NCI-H1092 (cell line): Measurements from ENCODE around the gene FRG1.
"Not testable (repeated sequence)": the region's sequence is repeated elsewhere in the genome, so short reads cannot be mapped to it uniquely, and the experiment has no call there.

Source experiments
- DNase-seq: peaks from one replicate; lab custom pipeline; 2025; lab: John Stamatoyannopoulos, UW

Gene FRG1

DNA sequence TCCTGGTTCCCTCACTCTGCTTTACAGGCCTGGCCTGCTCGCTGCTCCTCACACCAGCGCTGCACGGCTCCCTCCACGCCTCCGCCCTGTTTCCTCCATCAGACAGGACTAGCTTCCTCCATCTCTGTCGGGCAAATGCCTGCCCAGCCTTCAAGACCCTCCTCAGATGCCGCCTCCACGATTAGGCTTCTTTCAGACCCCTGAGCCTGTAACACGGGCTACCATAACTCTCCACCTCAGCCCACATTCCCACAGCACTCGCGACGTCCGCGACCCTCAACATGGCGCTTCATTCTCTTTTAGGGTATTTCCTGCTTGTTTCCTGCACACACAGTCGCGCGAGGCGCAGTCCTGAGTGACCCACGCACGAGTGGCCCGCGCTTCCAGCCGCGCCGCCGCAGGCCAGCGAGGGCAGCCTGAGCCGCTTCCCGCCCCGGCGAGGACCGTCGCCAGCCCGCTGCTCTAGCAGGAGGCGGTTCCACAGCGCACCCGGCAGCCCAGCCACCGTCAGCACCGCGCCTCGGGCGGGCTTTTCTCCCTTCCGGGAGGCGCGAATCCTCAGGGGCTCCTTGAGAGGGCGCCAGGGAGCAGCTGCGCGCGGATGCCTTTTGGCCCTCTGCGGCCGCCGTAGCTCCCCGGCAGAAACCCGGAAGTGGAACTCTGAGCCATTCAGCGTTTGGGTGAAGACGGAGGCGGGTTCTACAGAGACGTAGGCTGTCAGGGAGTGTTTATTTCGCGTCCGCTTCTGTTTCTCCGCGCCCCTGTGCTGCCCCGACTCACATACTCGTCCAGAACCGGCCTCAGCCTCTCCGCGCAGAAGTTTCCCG, at the start of gene FRG1:
Gene FRG1 (plus strand): TSS at position 695 of the 827 bp plus-strand sequence. CDS start 138 bp downstream, outside the sequence.
- no peak for DNase-seq

DNA sequence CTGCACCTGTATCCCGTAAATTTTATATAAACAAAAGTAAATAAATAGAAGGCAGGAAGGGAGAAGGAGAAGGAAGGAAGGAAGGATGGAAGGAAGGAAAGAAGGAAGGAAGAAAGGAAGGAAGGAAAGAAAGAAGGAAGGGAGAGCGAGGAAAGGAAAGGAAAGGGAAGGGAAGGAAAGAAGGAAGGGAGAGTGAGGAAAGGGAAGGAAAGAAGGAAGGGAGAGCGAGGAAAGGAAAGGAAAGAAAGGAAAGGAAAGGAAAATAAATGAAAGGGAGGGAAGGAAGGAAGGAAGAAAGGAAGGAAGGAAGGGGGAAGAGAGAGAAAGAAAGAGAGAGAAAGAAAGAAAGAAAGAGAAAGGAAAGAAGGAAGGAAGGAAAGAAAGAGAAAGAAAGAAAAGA, 43.0 kb upstream of the FRG1 start:
- no peak for DNase-seq

DNA sequence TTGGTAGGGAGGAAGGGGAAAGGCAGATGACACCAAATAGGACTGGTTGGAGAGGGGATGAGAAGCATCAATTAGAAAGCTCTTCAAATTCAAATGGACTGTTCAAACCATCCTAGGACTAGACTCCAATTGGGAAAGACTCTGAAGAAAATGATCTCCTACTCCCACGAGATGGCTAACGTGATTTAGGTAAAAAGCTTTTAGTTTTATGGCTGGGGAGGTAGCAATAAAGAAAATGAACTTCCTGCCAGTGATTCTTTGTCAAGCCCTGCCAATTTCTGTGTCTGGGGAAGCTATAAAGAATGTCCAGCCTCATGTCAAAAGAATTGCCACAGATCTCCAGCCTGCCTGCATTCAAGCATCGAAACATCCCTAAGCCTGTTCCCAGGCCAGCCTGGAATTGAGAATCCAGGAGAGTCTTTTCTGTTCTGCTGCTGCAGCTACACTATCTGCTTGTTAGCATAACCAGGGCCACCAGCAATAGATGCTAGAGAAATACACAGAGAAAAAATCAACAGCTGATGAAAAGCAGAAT, 41.1 kb upstream of the FRG1 start:
- DNase-seq: not testable (repeated sequence)

DNA sequence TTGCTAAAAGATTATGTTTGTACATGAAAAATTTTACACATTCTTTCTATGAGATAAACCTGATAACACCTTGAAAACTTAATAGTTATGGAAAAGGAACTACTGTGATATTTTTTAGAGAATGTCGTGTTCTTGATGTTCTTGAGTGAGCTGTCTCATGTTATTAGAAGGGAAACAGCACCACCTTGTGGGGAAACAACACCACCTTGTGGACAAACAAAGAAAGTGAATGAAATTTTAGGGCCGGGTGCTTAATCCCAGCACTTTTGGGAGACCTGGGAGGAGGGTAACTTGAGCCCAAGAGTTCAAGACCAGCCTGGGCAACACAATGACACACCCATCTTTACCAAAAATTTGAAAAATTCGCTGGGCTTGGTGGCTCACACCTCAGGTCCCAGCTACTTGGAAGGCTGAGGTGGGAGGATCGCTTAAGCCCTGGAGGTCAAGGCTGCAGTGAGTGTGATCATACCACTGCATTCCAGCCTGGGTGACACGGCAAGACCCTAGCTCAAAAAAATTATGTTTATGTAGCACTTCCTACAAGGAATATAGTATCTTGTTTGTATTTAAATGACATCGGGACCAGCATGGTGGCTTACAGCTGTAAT, 36.1 kb upstream of the FRG1 start:
- not testable (repeated sequence) for DNase-seq

DNA sequence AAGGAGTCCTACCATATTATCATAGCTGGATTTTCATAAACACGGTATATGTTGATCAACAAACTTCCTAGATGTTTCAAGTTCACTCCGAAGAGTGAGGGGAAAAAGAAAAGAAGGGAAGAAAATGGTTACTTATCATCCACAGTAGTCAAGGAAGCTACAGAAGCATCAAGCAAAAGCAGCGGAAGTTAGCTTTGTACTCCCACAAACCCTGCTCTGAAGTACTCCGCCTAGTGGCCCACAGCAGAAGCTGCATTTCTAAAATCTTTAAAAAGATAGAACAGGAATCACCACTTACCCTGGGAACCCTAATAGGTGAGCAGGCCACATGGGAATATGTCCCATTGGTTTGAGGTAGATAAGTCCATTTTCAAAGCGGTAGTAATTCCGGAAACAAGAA, 28.5 kb upstream of the FRG1 start:
- DNase-seq: no peak

DNA sequence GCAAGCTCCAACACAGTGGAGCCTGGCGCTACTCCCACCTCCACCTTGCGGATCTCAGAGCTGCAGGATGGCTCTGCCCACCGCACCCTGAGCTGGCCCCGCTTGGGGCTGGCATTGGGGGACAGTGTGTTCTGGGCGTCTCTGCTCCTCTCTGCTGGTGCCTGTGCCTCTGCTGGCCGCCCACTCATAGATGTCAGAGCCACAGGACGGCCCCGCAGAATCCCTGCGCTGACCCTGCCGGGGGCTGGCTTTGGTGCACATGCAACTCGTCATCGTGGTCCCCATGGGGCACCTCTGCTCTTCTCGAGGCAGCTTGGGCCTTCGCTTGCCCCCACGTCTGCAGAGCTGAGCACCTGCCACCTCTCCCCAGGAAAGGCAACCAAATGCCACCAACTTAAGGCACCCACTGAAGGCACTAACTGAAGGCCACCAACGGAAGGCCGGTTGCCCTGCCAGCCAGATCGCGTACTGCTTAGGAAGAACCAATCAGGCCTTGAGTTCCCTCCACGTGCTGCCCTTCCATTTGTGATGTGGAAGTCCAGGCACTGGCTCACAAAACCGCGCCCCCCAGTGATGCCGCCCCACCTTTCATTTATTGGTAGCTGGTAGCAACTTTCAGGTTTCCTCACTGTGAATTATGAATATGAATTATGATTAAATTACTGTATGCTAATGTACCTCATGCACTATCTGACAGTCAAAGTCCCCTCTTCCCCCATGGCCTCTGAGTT, 23.3 kb upstream of the FRG1 start:
- no peak for DNase-seq

DNA sequence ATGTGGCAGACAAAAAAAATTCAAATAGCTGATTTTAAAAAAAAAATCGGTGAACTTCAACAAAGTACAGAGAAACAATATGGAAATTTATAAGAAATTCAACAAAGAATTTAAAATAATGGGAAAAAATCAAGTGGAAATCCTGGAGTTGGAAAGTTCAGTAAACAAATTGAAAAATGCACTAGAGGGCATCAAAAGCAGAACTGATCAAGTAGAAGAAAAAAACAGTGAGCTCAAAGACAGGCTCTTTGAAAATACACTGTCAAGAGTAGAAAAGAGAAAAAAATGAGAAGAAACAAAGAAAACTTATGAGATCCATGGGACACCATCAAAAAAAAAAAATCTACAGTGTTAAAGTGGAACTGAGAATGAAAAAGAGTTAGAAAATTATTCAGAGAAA, 19.6 kb upstream of the FRG1 start:
- no peak for DNase-seq

DNA sequence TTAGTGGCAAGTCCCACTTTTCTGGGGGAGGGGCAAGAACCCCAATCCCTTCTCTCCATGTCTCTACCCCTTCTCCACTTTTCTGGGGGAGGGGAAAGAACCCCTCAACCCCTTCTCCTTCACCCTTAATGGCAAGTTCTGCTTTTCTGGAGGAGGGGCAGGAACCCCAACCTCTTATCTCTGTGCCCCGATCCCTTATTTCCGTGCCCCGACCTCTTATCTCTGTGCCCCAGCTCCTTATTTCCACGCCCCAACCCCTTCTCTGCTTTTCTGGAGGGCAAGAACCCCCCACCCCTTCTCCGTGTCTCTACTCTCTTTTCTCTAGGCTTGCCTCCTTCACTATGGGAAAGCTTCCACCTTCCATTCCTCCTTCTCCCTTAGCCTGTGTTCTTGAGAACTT, 13.9 kb upstream of the FRG1 start:
- DNase-seq: not testable (repeated sequence)

DNA sequence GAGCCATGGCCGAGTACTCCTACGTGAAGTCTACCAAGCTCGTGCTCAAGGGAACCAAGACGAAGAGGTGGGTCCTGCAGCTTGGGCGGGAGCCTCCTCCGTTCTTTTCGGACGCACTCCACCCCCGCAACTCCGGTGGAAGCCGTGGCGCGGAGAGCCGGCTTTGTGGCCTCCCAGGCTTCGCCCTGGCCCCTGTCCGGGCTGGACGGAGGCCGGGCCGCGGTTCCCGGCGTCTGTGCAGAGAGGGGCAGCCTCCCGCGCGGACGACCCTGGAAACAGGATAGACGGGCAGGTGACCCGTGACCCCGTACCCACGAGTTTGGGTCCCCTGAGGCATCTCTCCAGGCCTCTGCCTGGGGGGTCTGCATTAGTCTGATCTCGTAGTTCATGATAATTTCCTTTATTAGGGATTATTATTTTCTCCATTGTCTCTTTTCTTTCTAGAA, 356 bp downstream of the FRG1 start:
- no peak for DNase-seq

DNA sequence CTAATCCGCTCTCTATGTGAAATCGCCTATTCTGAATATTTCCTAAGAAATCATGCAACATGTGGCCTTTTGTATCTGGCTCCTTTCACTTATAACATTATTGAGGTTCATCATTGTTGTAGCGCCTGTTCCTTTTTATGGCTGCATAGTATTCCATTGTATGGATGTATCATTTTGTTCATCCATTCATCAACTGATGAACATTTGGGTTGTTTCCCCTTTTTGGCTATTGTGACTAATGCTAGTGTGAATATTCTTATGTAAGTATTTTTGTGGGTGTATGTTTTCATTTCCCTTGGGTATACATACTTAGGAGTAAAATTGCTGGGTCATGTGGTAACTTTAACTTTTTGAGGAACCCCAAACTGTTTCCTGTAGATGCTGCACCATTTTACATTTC, 1.7 kb downstream of the FRG1 start:
- DNase-seq: not testable (repeated sequence)

DNA sequence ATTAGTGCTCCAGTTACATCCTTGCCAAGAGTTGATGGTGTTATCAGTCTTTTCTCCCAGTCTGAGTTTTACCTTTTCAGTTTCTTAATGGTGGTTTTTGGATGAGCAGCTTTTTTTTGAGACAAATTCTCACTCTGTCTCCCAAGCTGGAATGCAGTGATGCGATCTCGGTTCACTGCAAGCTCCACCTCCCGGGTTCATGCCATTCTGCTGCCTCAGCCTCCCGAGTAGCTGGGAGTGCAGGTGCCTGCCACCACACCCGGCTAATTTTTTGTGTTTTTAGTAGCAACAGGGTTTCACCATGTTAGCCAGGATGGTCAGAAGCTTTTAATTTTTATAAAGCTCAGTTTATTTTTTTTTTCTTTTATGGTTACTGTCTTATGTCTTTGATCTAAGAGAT, 3.4 kb downstream of the FRG1 start:
- DNase-seq: not testable (repeated sequence)

DNA sequence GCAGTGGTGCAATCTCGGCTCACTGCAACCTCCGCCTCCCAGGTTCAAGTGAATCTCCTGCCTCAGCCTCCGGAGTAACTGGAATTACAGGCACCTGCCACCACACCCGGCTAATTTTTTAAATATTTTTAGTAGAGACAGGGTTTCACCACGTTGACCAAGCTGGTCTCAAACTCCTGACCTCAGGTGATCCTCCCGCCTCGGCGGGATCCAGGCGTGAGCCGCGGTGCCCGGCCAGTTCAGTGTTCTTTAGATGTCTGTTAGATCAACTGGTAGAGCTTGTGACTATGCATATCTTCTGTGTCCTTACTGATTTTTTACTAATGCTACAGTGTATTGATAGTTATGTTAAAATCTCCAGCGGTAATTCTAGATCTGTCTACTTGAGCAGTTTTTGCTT, 6.2 kb downstream of the FRG1 start:
- DNase-seq: not testable (repeated sequence)

DNA sequence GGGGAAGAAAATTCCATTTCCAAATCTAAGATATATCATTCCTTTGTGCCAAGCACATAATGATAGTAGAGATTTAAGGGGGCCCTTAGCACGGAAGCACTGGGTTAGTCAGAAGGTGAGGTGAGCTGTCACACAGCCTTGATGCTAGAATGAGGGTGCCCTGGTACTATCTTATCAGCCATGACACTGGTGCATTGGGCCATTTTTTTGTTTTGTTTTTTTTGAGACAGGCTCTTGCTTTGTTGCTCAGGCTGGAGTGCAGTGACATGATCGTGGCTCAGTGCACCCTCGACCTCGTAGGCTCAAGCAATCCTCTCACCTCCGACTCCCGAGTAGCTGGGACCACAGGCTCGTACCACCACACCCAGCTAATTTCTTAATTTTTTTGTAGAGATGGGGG, 7.8 kb downstream of the FRG1 start:
- not testable (repeated sequence) for DNase-seq

DNA sequence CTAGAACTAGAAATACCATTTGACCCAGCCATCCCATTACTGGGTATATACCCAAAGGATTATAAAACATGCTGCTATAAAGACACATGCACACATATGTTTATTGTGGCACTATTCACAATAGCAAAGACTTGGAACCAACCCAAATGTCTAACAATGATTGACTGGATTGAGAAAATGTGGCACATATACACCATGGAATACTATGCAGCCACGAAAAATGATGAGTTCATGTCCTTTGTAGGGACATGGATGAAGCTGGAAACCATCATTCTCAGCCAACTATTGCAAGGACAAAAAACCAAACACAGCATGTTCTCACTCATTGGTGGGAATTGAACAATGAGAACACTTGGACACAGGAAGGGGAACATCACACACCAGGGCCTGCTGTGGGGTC, 28.6 kb downstream of the FRG1 start:
- not testable (repeated sequence) for DNase-seq

DNA sequence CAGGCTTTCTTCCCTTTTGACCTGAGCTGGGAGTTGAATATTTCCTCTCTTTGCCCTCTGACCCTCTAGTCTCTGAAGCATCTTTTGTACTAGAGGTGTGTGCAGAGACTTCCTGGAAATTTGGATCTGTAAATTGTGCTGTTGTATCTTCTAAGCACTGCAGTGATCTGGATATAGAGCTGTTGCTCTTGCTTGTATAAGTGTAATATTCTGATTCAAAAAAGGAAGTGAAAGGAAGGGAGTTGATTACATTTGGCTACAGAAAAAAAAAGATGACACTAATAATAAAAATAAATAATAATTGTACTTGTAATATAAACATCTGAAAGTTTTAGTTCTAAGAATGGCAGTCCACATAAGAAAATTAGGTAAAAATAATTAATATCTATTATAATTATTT, 33.0 kb downstream of the FRG1 start:
- DNase-seq: no peak

DNA sequence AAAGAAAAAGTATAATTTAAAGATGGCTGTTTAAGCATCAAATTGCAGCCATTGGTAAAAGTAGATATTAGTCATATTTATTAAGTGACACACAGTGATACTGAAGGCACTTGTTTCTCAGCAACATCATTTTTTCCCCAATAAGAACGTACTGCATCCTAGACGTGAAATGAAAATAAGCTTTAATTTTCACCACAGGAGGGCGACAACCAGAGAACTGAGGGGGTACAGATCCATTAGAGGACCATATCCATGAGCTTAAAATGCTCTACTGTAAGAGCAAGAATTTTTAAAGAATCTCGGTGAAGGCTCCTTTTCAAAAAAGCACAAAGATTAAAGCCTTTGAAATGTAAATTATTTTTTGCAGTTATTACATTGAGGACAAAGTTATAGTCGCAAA, 33.4 kb downstream of the FRG1 start:
- no peak for DNase-seq

DNA sequence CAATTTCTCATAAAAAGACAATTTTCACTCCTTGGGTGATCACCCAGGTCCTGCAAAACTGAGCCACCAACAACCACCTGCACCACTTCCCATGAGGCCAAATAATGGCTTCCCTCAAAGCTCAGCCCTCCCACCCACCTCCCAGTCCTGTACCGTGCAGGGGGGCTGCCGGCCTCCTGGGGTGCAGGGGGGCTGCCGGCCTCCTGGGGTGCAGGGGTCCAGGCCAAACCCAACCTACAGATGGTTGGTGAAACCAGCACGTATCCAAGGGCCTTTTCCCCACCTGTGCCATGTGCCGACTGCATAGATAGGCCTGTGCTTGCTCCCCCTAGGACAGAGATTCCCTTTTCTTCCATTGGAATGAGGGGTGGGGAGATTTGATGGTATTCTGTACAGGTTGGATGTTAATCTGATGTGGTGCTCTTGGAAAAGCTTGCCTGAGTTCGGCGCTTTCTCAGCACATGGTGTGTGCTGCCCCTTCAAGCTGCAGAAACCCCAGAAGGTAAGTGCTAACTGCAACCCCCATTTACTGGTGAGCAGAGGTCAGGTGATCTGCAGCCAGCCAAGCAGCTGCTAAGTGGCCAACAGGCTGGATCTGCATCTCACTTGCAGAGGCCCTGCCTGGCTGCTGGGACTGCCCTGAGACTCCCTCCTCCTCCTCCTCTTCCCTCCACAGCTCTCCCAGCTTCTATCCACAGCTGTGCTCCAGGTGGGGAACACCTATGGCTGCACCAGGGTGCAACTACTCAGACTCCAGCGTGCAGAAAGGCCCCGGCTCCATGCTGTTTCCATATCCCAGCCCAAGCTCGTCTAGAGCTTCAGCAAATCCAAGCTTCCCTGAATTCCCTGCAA, 38.8 kb downstream of the FRG1 start:
- no peak for DNase-seq

DNA sequence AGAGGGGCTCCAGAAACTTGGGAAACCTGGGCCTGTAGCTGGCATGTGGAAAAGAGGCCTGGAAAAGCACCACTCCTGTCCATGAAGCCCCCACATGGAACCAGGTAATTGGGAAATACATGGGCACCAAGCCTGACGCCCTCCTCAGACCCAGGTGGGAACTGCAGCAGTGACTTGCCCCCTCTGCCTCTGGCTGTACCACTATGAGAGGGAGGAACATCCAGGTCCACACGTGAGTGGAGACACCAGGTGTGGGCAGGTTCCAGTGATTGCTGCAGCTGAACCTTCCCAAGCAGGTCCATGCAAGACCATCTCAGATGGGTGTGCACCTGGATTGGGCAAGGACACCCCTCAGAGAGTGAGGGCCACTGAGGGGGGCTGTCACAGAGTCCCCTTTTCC, 39.6 kb downstream of the FRG1 start:
- not testable (repeated sequence) for DNase-seq

DNA sequence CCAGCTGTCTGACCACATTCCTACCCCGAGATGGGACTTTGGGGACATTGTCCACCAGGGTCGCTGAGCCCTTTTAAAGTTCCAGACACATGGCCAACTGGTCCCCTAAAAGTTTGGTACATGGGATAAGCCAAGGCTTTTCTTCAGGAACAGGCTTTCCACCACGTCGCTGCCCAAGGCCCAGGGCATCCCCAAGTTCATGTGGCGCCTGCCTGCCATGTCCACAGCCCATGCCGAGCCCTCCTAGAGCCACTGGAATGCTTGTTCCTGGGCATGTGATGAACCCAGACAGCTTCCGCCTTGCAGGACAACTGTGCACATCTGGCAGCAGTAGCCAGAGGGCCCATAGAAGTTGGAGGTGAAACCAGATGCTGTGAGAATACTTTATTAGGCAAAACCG, 41.3 kb downstream of the FRG1 start:
- DNase-seq: no peak

DNA sequence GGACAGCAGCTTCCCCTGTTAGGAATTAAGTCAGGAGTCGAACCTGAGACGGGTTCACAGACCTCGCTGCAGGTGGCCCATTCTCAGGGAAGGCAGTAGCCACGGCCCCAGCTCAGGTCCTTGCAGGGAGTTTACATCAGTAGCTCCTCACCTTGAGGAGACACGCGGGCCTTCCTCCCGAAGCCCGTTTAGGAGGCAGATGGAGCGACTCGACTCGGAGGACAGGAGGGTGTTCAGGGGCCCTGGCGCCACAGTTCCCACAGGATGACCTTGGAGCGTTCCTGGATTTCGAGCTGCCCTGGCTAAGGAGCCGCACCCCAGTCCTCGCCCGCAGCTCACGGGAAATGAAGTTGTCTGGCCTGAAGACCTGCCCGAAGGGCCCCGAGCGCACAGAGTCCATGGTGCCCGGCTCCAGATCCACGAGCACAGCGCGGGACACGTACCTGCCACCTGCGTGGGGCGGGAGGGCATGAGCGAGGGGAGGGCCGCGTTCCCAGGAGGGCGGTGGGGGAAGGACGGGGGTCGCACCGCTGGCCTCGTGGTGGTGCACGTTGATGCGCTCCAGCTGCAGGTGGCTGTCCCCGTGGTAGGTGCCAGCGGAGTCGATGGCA, 43.3 kb downstream of the FRG1 start:
- DNase-seq: not testable (repeated sequence)

DNA sequence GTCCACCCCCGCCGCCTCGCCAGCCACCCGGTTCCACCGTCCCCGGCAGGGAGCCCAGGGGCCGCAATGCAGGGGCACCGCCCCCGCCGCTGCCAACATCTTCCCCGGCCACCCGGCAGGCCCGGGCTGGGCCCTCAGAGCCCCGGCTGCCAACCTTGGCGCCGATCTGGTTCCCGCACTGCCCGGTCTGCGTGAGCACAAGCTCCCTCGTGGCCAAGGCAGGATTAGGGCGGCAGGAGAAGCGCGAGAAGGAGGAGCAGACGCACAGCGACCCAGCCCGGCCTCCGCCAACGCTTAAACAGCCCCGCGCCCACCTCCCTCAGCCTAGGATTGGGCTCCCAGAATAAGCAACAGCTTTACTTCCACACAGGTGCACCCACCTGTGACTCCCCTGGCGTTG, 44.0 kb downstream of the FRG1 start:
- not testable (repeated sequence) for DNase-seq
